Activated T-helper 1 cell treated with anti-CD3 and anti-CD28 coated beads, Interleukin-12 subunit alpha, Interleukin-12 subunit beta, Interleukin-2, Interleukin-4 antibody, amounts not matched to agents 30 ng/mL and 10 ng/mL and 1 ng/mL, durations not matched to agents 14 hours and 24 hours and 36 hours (primary cell): Measurements from ENCODE around the gene SLC12A8. TPM values are rescaled to one million over a fixed set of nuclear protein-coding genes. Genes with fewer than 3 reads are reported as not detected.

Source experiments
- DNase-seq: peaks from one replicate; pipeline ENCODE4 v3.0.0; 2021; ENCODE audit warnings: low spot score
- H3K27ac Mint-ChIP-seq: one replicate; pipeline ENCODE4 v1.8.0; 2021; ENCODE audit warnings: mild to moderate bottlenecking, mixed read lengths
- H3K27me3 Mint-ChIP-seq: one replicate; pipeline ENCODE4 v1.8.0; 2022; ENCODE audit warnings: mild to moderate bottlenecking, moderate library complexity, mixed read lengths; ENCODE audit not compliant: insufficient read depth
- H3K36me3 Mint-ChIP-seq: one replicate; pipeline ENCODE4 v1.8.0; 2021; ENCODE audit warnings: low read depth, mixed read lengths
- H3K4me1 Mint-ChIP-seq: one replicate; pipeline ENCODE4 v1.8.0; 2021; ENCODE audit warnings: low read depth, mixed read lengths
- H3K4me3 Mint-ChIP-seq: one replicate; pipeline ENCODE4 v1.8.0; 2021; ENCODE audit warnings: mild to moderate bottlenecking, moderate library complexity, mixed read lengths
- H3K9me3 Mint-ChIP-seq: one replicate; pipeline ENCODE4 v1.8.0; 2021; ENCODE audit warnings: mixed read lengths
- intact Hi-C: fragments of 100-400 bp; cut with micrococcal nuclease; formaldehyde crosslinking; loops from one replicate; pipeline ENCODE4 v1.15.1; 2024
- total RNA-seq: library from RNA; stranded (reverse); gene quantifications from 2 replicates; pipeline ENCODE4 v1.2.3, GENCODE V29; 2022

Gene SLC12A8
- total RNA-seq, 1 donor from 2014 or later: 1.1 TPM

DNA sequence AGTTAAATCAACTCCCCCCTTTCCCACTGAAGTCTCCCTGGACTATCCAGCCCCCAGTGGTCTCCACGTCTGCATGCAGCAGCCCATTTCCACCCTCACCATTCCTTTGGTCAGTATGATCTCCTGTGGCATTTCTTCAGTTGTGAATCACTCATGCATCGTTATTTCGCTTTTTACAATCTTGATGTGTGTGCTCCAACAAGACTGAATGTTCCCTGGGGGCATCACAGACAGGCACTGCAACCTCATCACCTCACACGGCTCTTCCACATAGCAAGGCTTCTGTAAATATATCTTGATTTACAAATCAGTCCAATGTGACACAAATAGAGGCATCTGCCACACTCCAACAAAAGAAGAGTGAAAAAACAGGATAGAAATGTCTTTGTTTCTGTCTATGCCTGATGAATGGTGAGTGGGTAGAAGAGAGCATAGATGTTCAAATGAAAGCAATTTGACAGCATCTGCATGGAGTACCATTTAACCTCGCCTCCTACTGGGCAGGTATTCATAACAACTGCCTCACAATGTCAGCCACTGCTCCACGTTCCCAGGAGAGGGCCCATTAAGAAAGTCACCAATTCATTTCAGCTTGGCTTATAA lies 162.0 kb downstream of the SLC12A8 start:
- Mint-ChIP-seq H3K4me3 (peak overlapping the region; percentile 97), H3K27me3 (peaks cover 5% of the 10 kb centered on the region), H3K27ac (no peak overlapping the region), H3K4me1 (peaks cover 67% of the 10 kb centered on the region), H3K36me3 (peaks cover 42% of the 10 kb centered on the region), H3K9me3 (no peaks in the 10 kb centered on the region)
- no peak for DNase-seq
- intact Hi-C loops: loop anchor here (1.0 to 5.0 kb wide), 4 partner anchors 55 to 398 kb away; no protein-coding TSS in a partner anchor

DNA sequence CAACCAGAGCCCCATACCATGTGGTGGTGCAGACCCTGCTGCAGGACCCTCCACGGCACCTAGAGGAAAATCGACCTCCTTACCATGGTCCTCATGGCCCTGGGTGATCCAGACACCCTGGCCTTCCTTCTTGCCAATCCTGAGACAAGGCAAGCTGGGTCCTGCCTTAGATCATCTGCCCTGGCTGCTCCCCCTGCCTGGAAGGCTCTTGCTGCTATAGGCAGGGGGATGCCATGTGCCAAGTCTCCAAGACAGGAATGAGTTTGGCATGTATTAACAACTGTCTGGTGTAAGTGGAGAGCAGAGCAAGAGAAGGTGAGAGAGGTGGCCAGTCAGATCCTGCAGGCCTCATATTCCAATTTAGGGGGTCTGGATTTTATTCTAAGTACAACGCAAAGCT lies 164.3 kb downstream of the SLC12A8 start:
- Mint-ChIP-seq H3K27me3 (peaks cover 3% of the 10 kb centered on the region), H3K9me3 (no peaks in the 10 kb centered on the region), H3K36me3 (peaks cover 27% of the 10 kb centered on the region), H3K4me1 (peaks cover 50% of the 10 kb centered on the region), H3K27ac (no peak overlapping the region), H3K4me3 (no peak overlapping the region)
- intact Hi-C loops: no loop called here
- no peak for DNase-seq

- H3K4me1 Mint-ChIP-seq: peaks cover 32% of the 10 kb centered on the region
- peaks cover 37% of the 10 kb centered on the region for H3K36me3 Mint-ChIP-seq
- DNase-seq: no peak
- no peak overlapping the region for H3K4me3 Mint-ChIP-seq
- no peaks in the 10 kb centered on the region for H3K9me3 Mint-ChIP-seq
- H3K27me3 Mint-ChIP-seq: peaks cover 3% of the 10 kb centered on the region
- intact Hi-C loops: no loop called here
- H3K27ac Mint-ChIP-seq: no peak overlapping the region
Measured at GRCh38 chr3:125045965-125046364, 166.6 kb downstream of the SLC12A8 start.

DNA sequence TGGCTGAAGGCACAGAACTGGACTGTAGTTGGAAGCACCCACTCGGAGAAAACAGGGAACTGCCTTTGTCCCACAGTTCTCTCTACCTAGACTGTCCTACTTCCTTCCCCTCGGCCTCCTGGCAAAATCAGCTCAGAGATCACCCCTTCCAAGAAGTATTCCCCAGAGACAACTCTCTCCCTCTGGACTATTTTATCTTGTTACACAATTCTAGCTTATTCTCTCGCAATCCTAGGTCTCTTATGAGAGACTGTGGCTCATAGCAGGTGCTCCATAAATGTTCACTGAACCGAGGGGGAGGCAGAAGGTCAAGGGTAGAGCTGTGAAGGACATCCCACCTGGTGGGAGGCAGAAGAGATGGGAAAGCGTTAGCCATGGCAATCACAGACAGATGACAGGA lies 167.4 kb downstream of the SLC12A8 start:
- intact Hi-C loops: no loop called here
- H3K4me3 Mint-ChIP-seq: no peak overlapping the region
- no peaks in the 10 kb centered on the region for H3K27me3 Mint-ChIP-seq
- H3K9me3 Mint-ChIP-seq: peaks cover under 1% of the 10 kb centered on the region
- DNase-seq: no peak
- H3K4me1 Mint-ChIP-seq: peaks cover 26% of the 10 kb centered on the region
- no peak overlapping the region for H3K27ac Mint-ChIP-seq
- peaks cover 36% of the 10 kb centered on the region for H3K36me3 Mint-ChIP-seq

GRCh38 chr3:125043599-125044151 lies 168.9 kb downstream of the SLC12A8 start:
- peaks cover 6% of the 10 kb centered on the region for H3K9me3 Mint-ChIP-seq
- no peak for DNase-seq
- intact Hi-C loops: no loop called here
- H3K27ac Mint-ChIP-seq: no peak overlapping the region
- peaks cover 22% of the 10 kb centered on the region for H3K4me1 Mint-ChIP-seq
- H3K27me3 Mint-ChIP-seq: no peaks in the 10 kb centered on the region
- H3K4me3 Mint-ChIP-seq: no peak overlapping the region
- H3K36me3 Mint-ChIP-seq: peaks cover 39% of the 10 kb centered on the region

DNA sequence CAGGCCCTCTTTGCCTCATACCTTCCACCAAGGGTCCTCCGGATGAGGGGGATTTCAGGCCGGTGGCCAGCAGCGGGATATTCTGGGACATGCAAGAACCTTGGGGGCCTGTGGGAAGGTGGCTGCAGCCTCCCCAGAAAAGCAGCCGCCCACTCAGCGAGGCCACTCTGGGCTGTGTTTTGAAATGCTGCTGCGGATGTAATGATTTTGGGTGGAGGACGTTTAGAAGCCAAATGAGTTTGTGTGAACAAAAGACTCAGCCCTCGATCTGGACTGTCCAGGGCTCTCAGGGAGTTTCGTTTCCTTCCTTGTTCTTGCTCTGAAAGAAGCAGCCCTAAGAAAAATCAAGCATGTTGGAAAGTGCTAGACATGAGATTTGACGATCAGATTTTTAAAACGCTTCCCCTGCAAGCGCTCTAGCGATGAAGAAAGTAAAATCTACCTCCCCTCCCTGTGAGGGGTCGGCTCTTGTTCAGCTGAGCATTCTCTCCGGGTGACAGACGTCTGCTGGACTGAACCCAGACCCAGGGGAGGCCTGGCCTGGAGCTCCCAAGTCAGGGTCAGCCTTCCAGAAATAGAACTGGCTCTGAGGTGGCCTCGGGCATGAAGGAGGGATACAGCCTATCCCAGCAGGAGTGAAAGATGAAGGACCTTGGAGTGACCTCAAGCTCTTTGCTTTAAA lies 169.7 kb downstream of the SLC12A8 start:
- H3K36me3 Mint-ChIP-seq: peaks cover 37% of the 10 kb centered on the region
- H3K9me3 Mint-ChIP-seq: peaks cover 10% of the 10 kb centered on the region
- intact Hi-C loops: no loop called here
- H3K4me3 Mint-ChIP-seq: no peak overlapping the region
- peaks cover 18% of the 10 kb centered on the region for H3K4me1 Mint-ChIP-seq
- H3K27me3 Mint-ChIP-seq: no peaks in the 10 kb centered on the region
- H3K27ac Mint-ChIP-seq: no peak overlapping the region
- DNase-seq: no peak

DNA sequence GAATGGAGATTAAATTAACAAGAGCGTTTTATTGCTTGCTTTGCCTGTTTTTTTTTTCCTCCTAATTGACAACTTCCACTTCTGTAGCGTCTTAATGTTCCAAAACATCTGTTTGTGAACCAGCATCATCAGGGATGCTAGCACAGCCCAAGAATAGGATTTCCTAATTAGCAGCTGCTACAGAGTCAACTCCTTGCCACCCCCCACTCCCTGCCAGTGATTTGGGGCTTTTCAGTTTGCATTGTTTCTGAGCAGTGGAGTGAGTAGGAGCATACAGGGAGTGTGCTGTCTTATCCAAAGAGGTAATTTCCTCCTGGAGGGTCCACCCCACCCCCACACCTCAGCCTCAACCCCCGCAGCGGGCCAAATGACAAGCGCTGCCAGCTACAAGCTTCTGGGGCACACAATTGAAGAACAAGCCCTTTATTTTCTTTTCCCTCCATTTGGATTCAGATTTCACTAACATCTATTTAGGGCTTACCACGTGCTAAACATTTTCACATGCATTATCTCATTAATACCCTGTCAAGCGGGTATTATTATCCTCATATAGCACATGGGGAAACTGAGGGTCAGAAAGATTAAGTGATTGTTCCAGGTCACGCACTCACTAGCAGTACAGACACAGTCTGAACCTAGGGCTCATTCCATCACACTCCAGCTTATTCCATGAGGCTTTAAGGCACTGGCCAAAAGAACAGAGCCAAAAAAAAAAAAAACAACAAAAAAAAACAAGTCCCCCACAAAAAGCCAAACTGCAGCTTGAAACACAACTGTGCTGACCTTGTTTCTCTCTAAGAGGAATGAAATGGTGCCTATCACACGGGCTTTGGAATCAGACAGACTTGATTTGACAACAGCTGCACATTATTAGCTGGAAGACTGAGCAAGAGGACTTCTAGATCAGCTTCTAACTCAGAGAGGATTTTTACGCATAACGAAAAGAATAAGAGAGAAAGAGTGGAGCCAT lies 173.1 kb downstream of the SLC12A8 start:
- peaks cover 28% of the 10 kb centered on the region for H3K4me1 Mint-ChIP-seq
- no peaks in the 10 kb centered on the region for H3K27me3 Mint-ChIP-seq
- no peak overlapping the region for H3K4me3 Mint-ChIP-seq
- DNase-seq: no peak
- peaks cover 50% of the 10 kb centered on the region for H3K36me3 Mint-ChIP-seq
- no peak overlapping the region for H3K27ac Mint-ChIP-seq
- peaks cover 38% of the 10 kb centered on the region for H3K9me3 Mint-ChIP-seq
- intact Hi-C loops: no loop called here

- peak overlapping the region; percentile 1 for H3K27ac Mint-ChIP-seq
- no peak for DNase-seq
Measured at GRCh38 chr3:125037498-125038150, 174.9 kb downstream of the SLC12A8 start.

DNA sequence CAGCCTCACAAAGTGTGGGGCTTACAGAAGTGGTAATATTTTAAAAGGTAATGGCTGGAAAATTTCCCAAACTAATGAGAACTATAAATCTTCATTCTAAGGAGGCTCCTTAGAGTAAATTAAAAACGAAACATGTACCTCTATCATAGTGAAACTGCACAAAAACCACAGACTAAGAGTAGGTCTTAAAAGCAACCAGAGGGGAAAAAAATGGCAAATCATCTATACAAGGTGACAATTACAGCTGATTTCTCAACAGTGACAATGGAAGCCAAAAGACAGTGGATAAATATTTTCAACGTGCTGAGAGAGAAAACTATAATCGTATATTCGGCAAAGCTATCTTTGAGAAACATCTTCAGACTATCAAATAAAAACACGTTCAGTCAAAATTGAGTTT lies 177.3 kb downstream of the SLC12A8 start:
- H3K4me1 Mint-ChIP-seq: peaks cover 31% of the 10 kb centered on the region
- peak overlapping the region; percentile 45 for H3K4me3 Mint-ChIP-seq
- intact Hi-C loops: loop anchor here (1.0 kb wide), 3 partner anchors 17 to 106 kb away; no protein-coding TSS in a partner anchor
- peak overlapping the region; percentile 48 for H3K27ac Mint-ChIP-seq
- H3K9me3 Mint-ChIP-seq: peaks cover 41% of the 10 kb centered on the region
- no peak for DNase-seq
- no peaks in the 10 kb centered on the region for H3K27me3 Mint-ChIP-seq
- peaks cover 41% of the 10 kb centered on the region for H3K36me3 Mint-ChIP-seq

More at GRCh38 chr3:125037498-125038150, 174.9 kb downstream of the SLC12A8 start:
- Mint-ChIP-seq H3K27me3 (no peaks in the 10 kb centered on the region), H3K4me3 (no peak overlapping the region), H3K4me1 (peaks cover 30% of the 10 kb centered on the region), H3K36me3 (peaks cover 46% of the 10 kb centered on the region), H3K9me3 (peaks cover 41% of the 10 kb centered on the region)
- intact Hi-C loops: no loop called here

DNA sequence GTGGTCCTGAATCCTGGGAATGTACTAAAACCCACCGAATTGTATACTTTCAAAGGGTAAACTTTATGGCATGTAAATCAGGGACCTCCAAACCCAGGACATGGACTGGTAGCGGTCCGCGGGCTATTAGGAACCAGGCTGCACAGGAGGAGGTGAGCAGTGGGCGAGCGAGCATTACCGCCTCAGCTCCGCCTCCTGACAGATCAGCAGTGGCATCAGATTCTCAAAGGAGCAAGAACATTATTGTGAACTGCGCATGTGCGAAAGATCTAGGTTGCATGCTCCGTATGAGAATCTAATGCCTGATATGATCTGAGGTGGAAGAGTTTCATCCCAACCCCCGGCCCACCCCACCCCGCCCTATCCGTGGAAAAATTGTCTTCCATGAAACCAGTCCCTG lies 178.9 kb downstream of the SLC12A8 start:
- no peak for DNase-seq
- Mint-ChIP-seq H3K27ac (no peak overlapping the region), H3K4me3 (no peak overlapping the region), H3K36me3 (peaks cover 36% of the 10 kb centered on the region), H3K27me3 (no peaks in the 10 kb centered on the region), H3K9me3 (peaks cover 35% of the 10 kb centered on the region), H3K4me1 (peaks cover 28% of the 10 kb centered on the region)
- intact Hi-C loops: no loop called here

DNA sequence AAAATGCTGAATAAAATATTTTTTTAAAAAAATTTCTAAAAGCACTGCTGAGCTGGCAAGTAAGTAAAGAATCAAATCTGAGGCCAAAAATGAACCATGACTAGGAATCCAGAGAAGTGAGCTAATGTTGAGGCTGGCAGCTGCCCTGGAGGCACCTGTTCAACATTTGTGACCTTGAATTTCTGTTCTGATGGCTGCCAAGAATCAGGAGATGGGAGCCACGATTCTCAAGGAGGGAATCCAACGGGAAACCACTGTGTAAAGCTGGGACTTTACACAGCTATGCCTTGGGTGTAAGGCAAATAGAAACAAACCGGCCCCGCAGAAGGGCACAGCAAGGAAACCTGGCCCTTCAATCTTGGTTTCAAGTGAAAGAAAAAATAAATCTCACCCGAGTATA lies 179.4 kb downstream of the SLC12A8 start:
- Mint-ChIP-seq H3K9me3 (peaks cover 33% of the 10 kb centered on the region), H3K4me3 (no peak overlapping the region), H3K27me3 (no peaks in the 10 kb centered on the region), H3K36me3 (peaks cover 36% of the 10 kb centered on the region), H3K27ac (no peak overlapping the region), H3K4me1 (peaks cover 33% of the 10 kb centered on the region)
- intact Hi-C loops: no loop called here
- no peak for DNase-seq

- H3K4me3 Mint-ChIP-seq: no peak overlapping the region
- peaks cover 38% of the 10 kb centered on the region for H3K36me3 Mint-ChIP-seq
- no peak for DNase-seq
- no peak overlapping the region for H3K27ac Mint-ChIP-seq
- intact Hi-C loops: no loop called here
- no peaks in the 10 kb centered on the region for H3K27me3 Mint-ChIP-seq
- H3K4me1 Mint-ChIP-seq: peaks cover 31% of the 10 kb centered on the region
- peaks cover 30% of the 10 kb centered on the region for H3K9me3 Mint-ChIP-seq
Measured at GRCh38 chr3:125032683-125033082, 179.9 kb downstream of the SLC12A8 start.
